A172 (cell line): ENCODE results near the gene CLMP. TPM values are rescaled to one million over a fixed set of nuclear protein-coding genes. Genes with fewer than 3 reads are reported as not detected.
"Not testable (repeated sequence)": the region's sequence is repeated elsewhere in the genome, so short reads cannot be mapped to it uniquely, and the experiment has no call there.

Experiments used
- DNase-seq: peaks from one replicate; pipeline ENCODE4 v3.0.0-alpha.2; 2015; ENCODE audit warnings: low spot score
- total RNA-seq: library from RNA; depleted of rRNA; stranded (reverse); fragments of >200 nt; shearing (Covaris generic); gene quantifications from 2 replicates; pipeline ENCODE4 v1.2.3, GENCODE V29; 2014

The CLMP gene
- total RNA-seq, 1 experiment from 2014 or later: 9.7 TPM

DNA sequence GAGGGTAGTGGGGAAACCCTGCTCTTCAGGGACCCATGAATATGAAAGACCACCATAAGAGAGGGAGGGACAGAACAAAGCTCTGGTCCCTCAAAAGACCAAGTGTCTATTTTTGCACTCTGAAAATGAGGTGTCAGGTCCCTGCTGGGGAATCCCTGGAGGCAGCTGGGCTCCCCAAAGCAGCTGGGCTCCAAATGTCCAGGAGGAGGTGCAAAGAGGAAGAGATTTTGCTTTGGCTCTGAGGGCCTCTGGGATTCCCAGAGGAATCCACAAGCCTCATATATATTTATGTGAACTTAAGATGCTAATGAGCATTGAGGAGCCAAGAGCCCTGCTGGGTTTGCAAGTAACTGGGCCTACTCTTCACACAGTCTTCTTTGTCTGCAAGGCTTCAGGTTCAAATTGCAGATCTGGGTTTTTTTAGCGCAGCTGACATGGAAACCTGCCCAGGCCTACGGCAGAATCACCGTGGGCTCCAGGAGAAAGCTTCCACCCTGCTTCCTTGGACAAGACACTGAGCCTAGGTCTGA, 26.0 kb downstream of the CLMP start:
- DNase-seq: no peak

GRCh38 chr11:123168241-123168640, 26.8 kb downstream of the CLMP start:
- no peak for DNase-seq

DNA sequence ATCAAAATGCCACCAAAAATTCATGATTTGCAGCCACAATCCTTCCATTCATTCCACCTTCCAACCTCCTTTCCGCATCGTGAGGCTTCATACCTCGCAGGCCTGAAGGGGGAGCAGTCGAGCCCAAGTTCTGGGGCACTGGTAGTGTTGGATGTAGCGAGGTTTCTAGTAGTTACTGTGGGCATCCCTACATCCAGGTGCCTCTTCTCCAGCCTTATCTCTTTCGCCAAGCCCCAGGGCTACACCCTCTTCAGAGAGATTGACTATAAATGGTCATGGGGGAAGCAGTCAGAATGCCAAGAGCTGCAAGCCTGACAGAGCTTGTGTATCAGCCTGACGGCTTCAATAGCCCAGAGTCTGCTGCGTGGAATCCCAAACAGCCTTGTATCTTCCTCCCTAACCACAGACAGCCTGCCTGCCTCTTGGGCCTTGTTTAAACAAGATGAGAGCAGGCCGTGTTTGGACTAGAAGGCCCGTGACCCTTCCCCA, 28.9 kb downstream of the CLMP start:
- peak; percentile 47 for DNase-seq

DNA sequence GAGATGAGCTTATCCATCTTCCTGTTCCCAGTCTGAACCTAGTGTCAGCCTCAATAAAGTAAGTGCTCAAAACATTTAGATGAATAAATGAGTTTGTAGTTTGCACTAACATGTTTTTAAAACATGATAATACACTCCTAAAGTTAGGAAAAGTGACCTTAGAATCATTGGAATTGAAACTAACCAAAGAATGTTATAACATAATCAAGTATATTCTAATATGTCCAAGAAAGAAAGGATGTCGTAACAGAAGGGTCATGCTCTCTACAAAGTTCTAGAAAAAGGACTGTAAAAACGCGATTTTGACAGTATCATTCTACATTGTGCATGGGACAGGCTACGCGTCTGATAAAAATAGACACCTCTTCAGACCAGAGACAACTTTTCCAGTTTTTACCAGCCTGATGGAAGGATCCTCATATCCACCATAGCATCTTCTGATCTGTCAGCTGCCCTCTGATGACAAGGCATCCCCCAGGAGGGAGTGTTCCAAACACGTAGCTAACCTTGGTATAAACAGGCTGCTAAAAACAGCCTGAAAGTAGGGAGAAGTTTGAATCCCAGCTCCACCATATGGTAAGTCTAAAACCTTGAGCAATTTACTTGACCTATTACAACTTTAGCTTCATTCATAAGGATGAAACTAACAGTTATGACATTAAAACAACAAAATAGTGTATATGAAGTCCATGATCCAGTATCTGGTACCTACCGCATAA, 30.2 kb downstream of the CLMP start:
- DNase-seq: no peak

DNA sequence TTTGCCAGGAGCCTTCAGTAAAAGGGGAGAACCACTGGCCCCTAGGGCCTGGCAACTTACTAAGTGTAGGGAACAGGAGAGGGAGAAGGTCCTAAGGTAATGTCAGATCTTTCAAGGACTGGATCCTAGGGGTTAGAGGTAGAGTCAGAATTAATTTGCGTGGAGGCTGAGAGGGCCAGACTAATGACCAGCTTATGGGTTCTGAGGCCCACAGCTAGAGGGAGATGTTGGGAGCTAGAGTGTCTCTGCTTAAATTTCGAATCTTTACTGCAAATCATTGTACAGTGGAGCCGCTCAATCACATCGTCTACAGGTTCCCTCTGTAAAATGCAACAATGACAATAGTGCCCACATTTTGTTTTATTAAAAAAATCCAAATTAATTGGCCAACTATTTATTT, 31.4 kb downstream of the CLMP start:
- DNase-seq: no peak

DNA sequence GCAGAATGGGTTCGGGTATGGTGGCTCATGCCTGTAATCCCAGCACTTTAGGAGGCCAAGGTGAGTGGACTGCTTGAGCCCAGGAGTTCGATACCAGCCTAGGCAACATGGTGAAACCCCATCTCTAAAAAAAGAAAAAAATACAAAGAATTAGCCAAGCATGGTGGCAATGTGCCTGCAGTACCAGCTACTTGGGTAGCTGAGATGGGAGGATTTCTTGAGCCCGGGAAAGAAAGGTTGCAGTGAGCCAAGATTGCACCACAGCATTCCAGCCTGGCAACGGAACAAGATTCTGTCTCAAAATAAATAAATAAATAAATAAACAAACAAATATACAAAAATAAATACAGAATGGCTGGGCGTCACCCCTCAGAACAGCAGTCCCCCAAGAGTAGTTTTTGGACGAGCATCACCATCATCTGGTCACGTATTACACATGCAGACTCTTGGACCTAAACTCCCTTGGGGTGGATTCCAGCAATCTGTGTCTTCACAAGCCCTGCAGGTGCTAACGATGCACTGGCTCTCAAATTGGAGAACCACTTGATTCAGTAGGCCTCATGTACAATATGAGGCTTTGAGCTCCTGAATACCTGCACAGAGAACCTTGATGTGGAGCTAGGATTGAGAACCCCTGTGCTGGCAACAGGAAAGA, 33.5 kb downstream of the CLMP start:
- no peak for DNase-seq

GRCh38 chr11:123159183-123159857, 35.7 kb downstream of the CLMP start:
- DNase-seq: no peak

- no peak for DNase-seq
Observed at GRCh38 chr11:123158033-123159003, 36.7 kb downstream of the CLMP start.

GRCh38 chr11:123152951-123153350, 42.1 kb downstream of the CLMP start:
- DNase-seq: no peak

DNA sequence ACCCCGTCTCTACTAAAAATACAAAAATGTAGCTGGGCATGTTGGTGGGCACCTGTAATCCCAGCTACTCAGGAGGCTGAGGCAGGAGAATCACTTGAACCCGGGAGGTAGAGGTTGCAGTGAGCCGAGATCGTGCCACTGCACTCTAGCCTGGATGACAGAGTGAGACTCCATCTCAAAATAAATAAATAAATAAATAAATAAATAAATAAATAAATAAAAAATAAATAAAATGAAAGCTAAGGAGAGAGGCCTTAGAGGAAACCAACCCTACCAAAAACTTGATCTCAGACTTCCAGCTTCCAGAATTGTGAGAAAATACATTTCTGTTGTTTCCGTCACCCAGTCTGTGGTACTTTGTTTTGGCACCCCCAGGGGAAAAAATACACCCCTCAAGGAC, 42.7 kb downstream of the CLMP start:
- DNase-seq: not testable (repeated sequence)

GRCh38 chr11:123151796-123152195, 43.3 kb downstream of the CLMP start:
- DNase-seq: no peak

DNA sequence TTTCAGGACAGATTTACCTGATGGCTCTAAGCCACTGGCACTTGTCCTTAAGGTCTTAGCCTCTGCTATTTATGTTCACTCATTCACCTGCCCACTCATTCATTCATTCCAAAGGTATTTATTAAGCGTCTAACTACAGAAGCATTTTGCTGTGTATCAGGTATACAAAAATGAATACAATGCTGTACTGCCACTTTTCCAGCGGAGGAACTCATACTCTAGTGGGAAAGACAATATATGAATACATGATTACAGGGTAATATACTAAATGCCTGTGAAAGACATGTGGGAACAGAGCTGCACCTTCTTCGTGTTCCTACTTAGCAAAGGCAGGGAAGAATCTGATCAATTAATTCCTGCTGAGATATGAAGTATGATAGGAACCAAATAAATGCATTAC, 43.7 kb downstream of the CLMP start:
- no peak for DNase-seq

- no peak for DNase-seq
Observed at GRCh38 chr11:123150882-123151281, 44.2 kb downstream of the CLMP start.

- no peak for DNase-seq
Observed at GRCh38 chr11:123148965-123149364, 46.1 kb downstream of the CLMP start.

GRCh38 chr11:123145661-123146060, 49.4 kb downstream of the CLMP start:
- no peak for DNase-seq

DNA sequence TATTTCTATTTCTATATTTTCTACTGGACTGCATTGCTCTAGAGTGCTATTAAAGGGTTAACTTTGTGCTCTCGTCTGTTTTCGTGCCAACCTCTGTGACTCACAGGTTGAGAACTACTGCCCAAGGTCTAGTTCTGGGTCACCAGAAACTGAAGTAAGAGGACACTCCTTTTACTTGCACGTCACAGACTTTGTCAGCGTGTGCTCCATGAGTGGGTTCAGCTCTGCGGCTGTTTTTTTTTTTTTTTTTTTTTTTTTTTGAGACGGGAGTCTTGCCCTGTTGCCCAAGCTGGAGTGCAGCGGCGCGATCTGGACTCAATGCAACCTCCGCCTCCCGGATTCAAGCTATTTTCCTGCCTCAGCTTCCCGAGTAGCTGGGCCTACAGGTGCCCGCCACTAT, 49.8 kb downstream of the CLMP start:
- peak; percentile 62 for DNase-seq

DNA sequence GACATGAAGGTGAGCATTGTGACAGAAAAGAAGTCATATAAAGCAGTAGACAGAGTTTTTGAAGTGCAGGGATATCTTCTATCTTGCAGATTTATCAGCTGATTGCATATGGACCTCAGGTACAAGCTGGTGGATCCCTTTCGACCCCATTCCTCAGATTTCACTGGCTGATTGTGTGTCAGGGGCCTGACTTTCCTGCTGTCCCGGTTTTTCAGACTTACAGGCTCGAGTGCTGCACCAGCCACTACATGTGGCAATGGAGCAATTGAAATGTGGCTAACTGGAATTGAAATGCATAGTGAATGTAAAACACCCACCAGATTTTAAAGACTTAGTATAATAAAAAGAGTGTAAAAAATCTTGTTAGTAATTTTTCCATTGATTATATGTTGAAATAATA, 50.3 kb downstream of the CLMP start:
- no peak for DNase-seq

GRCh38 chr11:123143921-123144320, 51.1 kb downstream of the CLMP start:
- no peak for DNase-seq

DNA sequence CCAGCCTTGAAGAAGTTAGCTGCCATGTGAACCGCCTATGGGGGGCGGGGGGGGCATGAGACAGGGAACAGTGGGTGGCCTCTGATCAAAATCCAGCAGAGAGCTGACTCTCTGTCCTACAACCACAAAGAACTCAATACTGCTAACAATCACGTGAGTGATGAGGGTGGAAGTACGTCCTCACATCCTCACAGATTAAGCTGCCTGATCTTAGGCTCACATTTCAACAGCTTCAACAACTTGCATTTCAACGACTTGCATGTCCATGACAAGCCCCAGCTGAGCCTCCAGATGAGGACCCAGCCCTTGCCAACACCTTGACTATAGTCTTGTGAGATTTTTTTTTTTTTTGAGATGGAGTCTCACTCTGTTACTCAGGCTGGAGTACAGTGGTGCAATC, 51.6 kb downstream of the CLMP start:
- no peak for DNase-seq

DNA sequence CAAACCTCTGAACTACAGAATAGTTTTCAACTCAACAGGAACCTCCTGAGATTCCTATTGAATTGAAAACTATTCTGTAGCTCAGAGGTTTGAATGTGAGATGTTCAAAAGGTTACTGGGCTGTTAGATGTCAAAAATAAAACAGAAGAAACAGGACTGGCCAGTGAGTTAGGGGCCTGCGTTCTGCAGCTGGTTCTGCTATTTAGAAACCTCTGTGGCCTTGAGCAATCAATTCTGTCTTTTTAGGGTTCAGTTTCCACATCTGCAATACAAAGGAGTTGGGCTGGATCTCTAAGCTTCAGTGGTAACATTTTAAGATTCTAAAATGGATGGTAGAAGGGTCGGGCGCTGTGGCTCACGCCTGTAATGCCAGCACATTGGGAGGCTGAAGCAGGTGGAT, 55.8 kb downstream of the CLMP start:
- no peak for DNase-seq

- peak; percentile 25 for DNase-seq
Observed at GRCh38 chr11:123137431-123138224, 57.4 kb downstream of the CLMP start.
